Measurements from ENCODE around the gene SORCS2. TPM values are rescaled to one million over a fixed set of nuclear protein-coding genes. Genes with fewer than 3 reads are reported as not detected.

SORCS2 gene
- total RNA-seq, 1 experiment from 2014 or later, result not detected

- intact Hi-C loops (cut with micrococcal nuclease; ENCODE audit: unreplicated experiment), result no loop called here
- DNase-seq, result no peak
- BruUV-seq (replicated peaks), result no TSS peak
- Mint-ChIP-seq H3K4me3 (ENCODE audit: low read depth, unreplicated experiment) (no peak overlapping the region), H3K27me3 (ENCODE audit: unreplicated experiment) (no peaks in the 10 kb centered on the region), H3K27ac (ENCODE audit: unreplicated experiment) (no peak overlapping the region), H3K4me1 (ENCODE audit: low read depth, unreplicated experiment) (no peaks in the 10 kb centered on the region), H3K36me3 (ENCODE audit: insufficient read depth, unreplicated experiment) (peaks cover 22% of the 10 kb centered on the region), H3K9me3 (ENCODE audit: low read depth, unreplicated experiment) (no peaks in the 10 kb centered on the region)
- CTCF ChIA-PET, result no interaction called here
- TF ChIP-seq CTCF (IDR thresholded peaks at IDR 0.05; ENCODE audit: unreplicated experiment), result no peak
These were observed 570.2 kb downstream of the SORCS2 start for GRCh38 chr4:7762376-7763030.

- H3K9me3 Mint-ChIP-seq (ENCODE audit: low read depth, unreplicated experiment), result no peaks in the 10 kb centered on the region
- no peak overlapping the region for H3K27ac Mint-ChIP-seq (ENCODE audit: unreplicated experiment)
- H3K36me3 Mint-ChIP-seq (ENCODE audit: insufficient read depth, unreplicated experiment), result peaks cover 28% of the 10 kb centered on the region
- CTCF ChIA-PET, result no interaction called here
- no peaks in the 10 kb centered on the region for H3K27me3 Mint-ChIP-seq (ENCODE audit: unreplicated experiment)
- no TSS peak for BruUV-seq (replicated peaks)
- intact Hi-C loops (cut with micrococcal nuclease; ENCODE audit: unreplicated experiment), result no loop called here
- H3K4me1 Mint-ChIP-seq (ENCODE audit: low read depth, unreplicated experiment), result no peaks in the 10 kb centered on the region
- TF ChIP-seq CTCF (IDR thresholded peaks at IDR 0.05; ENCODE audit: unreplicated experiment), result no peak
- no peak for DNase-seq
- H3K4me3 Mint-ChIP-seq (ENCODE audit: low read depth, unreplicated experiment), result no peak overlapping the region
These were observed 570.8 kb downstream of the SORCS2 start for GRCh38 chr4:7763106-7763505.

- peaks cover 31% of the 10 kb centered on the region for H3K36me3 Mint-ChIP-seq (ENCODE audit: insufficient read depth, unreplicated experiment)
- H3K4me1 Mint-ChIP-seq (ENCODE audit: low read depth, unreplicated experiment), result no peaks in the 10 kb centered on the region
- H3K4me3 Mint-ChIP-seq (ENCODE audit: low read depth, unreplicated experiment), result no peak overlapping the region
- CTCF ChIA-PET, result no interaction called here
- no peak for TF ChIP-seq CTCF (IDR thresholded peaks at IDR 0.05; ENCODE audit: unreplicated experiment)
- H3K27ac Mint-ChIP-seq (ENCODE audit: unreplicated experiment), result no peak overlapping the region
- no TSS peak for BruUV-seq (replicated peaks)
- H3K27me3 Mint-ChIP-seq (ENCODE audit: unreplicated experiment), result no peaks in the 10 kb centered on the region
- DNase-seq, result no peak
- H3K9me3 Mint-ChIP-seq (ENCODE audit: low read depth, unreplicated experiment), result no peaks in the 10 kb centered on the region
- intact Hi-C loops (cut with micrococcal nuclease; ENCODE audit: unreplicated experiment), result no loop called here
These were observed 571.5 kb downstream of the SORCS2 start for GRCh38 chr4:7763788-7764187.

- CTCF ChIA-PET, result no interaction called here
- no peak for DNase-seq
- Mint-ChIP-seq H3K4me3 (ENCODE audit: low read depth, unreplicated experiment) (no peak overlapping the region), H3K4me1 (ENCODE audit: low read depth, unreplicated experiment) (no peaks in the 10 kb centered on the region), H3K36me3 (ENCODE audit: insufficient read depth, unreplicated experiment) (peaks cover 38% of the 10 kb centered on the region), H3K27me3 (ENCODE audit: unreplicated experiment) (no peaks in the 10 kb centered on the region), H3K27ac (ENCODE audit: unreplicated experiment) (no peak overlapping the region), H3K9me3 (ENCODE audit: low read depth, unreplicated experiment) (no peaks in the 10 kb centered on the region)
- intact Hi-C loops (cut with micrococcal nuclease; ENCODE audit: unreplicated experiment), result no loop called here
- BruUV-seq (replicated peaks), result no TSS peak
- TF ChIP-seq CTCF (IDR thresholded peaks at IDR 0.05; ENCODE audit: unreplicated experiment), result no peak
These were observed 572.1 kb downstream of the SORCS2 start for GRCh38 chr4:7764466-7764865.
